SKM-1 treated with dmso at 0.1 percent for 144 hours (cell line): ENCODE results near the gene CST4.
"Not testable (repeated sequence)": the region's sequence is repeated elsewhere in the genome, so short reads cannot be mapped to it uniquely, and the experiment has no call there.

ENCODE experiments used
- DNase-seq: peaks from one replicate; lab custom pipeline; 2025; ENCODE audit not compliant: unreplicated experiment; lab: John Stamatoyannopoulos, UW

The CST4 gene

DNA sequence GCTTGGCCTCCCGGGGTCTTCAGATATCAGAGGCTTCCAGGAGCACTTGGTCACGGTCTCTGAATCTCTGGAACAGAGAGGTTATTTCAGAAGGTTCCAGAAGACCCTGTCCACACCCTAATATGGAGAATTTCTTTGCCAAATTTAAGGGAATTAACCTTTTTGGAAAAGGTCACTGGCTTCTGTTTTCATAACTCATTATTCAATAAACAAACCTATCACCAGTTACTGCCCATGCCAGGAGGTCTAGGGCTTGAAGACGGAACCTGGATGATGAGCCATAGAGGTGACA, 507 bp upstream of the CST4 start:
- no peak for DNase-seq

DNA sequence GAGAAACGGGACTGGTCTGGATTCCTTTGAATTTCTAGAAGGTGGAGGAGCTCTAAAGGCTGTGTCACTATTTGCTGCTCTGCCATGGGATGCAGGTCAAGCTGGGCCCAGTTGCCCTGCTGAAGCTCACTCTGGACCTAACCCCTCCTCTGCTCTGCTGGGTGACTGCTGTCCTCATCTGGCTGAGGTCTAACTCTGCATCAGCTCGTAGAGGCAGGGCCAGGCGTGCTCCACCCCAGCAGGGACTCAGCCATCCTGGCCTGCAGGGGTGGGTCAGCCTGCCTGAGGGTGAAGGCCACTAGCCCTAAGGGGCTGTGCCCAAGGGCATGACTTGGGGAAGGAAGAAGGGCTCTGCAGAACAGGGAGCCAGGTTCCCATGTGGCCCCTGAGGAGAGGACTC, 852 bp downstream of the CST4 start:
- no peak for DNase-seq

DNA sequence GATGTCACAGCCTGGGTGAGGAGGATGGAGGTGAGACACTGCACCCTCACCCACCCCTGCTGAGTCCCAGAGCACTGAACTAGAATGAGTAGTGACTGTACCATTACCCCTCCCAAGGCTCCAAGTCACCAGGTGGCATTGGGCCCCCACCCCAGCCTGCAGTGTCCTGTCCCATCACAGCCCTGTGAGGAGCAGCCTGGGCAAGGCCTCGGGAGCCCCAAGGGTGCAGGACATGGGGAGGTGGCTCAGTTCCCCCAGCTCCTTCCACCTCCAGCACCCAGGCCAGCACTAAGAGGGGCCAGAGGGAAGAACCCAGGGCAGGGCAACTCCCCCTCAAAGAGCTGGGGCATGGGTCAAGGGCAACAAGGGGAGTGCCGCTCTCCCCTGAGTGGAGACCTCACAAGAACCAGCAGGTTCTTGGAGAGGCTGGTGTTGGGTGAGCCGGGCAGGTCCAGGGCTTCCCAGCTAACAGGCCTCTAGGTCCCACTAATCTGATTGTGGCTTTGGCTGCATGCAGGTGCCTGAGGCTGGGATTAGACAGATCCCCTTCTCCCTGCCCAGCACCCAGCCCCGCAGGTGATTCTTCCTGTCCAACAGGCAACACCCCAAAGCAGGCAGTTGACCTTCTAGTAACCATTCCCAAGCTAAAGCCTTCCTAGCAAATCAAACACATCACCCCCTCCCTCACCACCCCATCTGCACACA, 2.6 kb downstream of the CST4 start:
- DNase-seq = no peak

DNA sequence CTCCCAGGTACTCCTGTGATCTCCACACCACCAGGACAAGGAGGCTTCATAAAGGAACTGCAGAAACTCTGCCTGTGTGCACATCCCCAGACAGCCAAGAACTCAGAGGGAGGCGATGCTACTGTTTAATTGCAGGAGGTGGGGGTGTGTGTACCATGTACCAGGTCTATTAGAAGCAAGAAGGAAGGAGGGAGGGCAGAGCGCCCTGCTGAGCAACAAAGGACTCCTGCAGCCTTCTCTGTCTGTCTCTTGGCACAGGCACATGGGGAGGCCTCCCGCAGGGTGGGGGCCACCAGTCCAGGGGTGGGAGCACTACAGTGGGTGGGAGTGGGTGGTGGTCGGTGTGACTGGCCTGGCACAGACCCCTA, 3.3 kb downstream of the CST4 start:
- DNase-seq = not testable (repeated sequence)

DNA sequence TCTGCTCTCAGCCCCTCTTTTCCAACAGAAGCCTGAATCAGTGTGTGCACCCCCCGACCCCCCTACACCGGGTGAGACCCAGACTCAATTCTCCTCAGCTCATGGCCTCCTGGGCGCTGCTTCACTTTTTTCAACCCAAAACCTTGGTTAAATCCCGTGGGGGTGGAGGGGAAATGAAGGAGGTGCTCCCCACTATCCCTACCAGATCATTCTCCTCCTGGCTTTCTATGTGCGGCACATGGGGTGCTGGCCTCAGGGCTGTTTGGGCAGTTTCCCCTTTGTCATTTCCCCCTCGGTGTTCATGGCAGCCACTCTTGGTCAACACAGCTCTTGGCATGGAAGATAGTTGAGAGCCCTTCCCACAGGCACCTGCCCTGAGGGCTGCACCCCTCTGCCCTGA, 4.6 kb downstream of the CST4 start:
- no peak for DNase-seq

DNA sequence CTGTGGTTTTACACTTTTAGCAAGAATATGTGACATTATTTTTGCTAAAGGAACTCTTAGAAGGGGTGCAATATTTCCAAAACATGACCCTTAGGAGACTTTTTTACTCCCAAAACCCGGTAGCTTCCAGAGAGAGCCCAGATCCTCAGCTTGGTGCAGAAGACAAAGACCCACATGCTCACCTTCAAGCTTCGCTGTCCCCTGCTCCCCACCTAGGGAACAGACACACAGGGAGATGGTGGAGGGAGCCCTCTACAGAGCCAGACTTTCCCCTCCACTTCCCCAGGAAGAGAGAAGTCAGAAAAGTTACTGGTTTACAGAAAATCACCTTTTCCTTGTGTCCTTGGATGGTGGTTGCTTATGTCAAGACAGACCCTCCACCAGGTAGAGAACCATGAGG, 5.0 kb downstream of the CST4 start:
- DNase-seq = no peak

DNA sequence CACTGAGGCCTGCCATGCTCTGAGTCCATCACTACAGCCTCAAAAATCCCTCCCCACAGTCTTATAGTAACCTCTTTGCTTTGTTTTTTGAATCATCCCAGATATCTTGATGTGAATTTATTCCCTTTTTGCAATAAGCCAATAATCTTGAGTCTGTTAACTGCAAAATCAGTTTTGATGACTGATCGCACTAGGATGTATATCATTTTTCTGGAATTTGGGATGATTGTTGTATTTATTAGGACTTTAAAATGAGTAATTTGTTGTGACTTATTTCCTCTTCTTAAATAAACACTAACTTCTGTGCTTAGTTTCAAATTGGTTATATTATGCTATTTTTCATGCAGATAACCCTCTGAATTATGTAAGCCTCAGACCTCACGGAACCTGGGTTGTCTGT, 5.6 kb downstream of the CST4 start:
- DNase-seq = no peak

DNA sequence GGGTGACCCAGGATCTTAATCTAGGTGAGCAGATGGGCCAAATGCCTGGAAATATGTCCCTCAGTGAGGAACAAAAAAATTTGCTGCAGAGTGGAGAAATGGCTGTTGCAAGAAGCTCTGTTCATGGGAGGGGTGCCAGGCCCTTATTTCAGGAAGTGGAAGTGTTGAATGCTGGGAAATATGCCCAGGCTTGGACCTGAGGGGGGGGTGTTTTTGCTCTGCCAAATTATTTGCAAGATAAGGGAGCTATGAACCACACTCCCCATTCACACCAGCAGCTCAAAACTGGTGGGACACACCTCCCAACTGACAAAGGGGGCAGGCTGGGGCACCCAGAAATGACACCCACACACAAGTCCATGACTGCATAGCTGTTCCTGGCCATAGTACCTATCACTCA, 8.7 kb downstream of the CST4 start:
- no peak for DNase-seq

DNA sequence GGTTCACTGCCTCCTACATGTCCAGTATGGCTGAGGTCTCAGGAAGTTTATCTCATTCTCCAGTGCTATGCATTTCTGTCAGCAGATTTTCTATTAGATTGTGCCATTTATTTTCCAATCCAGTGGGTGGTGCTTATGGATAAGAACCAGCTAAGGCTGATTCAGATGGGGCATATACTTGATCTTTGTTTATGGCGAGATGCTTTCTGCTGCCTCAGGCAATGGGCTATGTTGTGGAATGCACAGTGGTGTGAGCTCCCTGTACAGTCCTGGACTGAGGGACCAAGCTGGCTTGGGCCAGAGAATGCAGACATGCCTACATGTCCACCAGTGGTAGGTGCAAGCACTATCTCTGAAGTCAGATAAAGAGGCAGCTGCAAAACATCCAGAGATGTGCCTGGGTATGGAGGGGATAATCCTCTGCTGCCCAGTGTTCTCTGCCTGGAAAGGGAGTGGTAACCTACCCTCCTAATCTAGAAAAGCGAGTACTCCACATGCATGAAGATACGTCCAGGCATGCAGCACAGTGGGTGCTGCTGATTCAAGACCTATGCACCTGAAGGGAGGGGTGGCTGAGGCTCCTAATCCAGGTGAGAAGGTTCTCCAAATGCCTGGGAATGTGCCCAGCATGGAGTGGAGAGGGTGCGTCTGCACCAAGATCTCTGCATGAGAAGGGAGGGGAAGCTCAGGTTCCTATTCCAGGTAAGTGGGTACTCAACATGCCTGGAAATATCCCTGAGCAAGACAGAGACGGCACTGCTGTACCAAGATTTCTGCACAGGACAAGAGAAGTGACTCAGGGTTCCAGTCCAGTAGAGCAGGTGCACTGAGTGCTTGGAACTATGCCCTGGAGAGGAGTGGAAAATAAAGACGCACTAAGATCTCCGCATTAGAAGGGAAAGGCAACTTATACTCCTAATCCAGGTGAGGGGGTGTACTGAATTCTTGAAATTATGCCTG, 9.4 kb downstream of the CST4 start:
- DNase-seq = no peak

DNA sequence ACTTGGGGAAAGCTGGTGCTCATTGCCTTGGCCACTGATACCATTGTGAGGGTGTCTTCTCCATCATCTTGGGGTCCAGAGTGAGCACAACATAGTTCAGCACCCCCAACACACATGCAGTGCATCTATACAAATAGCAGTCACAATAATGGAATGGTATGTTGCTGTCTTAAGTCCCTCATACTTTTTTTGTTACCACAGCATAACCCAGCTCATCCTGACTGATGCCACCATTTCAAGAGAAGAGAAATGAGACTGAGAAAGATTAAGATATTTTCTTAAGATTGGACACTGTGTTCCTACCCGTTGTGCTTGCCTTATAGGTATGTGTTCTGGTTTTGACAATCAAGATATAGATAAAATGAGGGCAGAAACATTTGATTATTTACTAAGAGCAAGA, 15.6 kb downstream of the CST4 start:
- DNase-seq = no peak

DNA sequence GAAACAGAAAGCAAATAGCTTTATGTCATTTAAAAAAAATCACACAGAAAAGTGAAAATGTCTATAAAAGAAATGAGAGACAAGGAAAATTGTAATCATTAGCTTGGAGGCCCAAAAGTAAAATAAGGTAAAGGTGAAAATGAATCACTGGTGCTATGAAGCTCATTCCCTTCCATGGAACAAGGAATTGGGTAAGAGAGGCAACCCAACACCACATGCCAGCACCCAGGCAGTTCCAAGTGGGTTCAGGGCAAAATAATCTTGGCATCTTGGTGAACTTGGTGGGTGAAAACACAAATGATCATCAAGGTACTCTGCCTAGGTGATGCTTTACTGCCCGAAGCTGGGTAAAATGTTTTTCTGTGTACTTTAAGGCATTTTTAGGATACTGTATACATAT, 16.7 kb downstream of the CST4 start:
- DNase-seq = no peak

DNA sequence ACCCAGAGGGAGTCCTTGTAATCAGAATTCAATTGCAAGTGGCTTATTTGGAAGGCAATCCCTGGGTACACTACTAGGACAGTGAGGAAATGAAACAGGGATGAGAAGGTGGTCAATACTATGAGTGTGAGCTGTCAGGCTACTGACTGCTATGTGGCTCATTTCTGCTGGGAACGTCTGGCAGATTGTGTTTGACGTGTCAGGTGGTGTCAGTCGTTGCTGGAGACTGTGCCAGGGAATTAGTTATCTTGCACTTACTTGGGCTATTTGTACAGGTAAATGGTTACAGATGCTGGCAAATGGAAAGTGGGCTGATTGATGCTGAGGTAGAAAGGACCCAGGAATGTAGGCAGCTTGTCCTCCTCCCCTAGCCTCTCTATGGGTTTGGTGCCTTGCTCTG, 17.4 kb downstream of the CST4 start:
- no peak for DNase-seq

DNA sequence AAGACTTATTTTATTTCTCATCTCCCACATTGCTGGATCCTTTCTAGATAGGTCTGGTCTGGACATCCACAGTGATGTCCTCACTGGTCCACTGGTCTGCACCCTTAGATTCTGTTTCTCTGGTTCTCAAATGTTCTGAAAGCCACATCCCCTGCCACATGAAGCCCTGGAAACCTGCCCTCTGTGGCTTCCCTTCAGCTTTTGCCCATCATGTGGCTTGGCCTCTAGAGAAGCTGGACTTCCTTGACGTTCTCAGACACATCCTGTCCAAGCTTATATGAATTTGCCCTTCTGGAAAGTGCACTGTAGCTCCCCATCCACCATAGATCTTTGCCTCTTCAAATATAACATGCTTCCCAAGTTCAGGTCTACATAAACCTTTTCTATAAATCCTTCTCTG, 18.5 kb downstream of the CST4 start:
- DNase-seq = no peak

DNA sequence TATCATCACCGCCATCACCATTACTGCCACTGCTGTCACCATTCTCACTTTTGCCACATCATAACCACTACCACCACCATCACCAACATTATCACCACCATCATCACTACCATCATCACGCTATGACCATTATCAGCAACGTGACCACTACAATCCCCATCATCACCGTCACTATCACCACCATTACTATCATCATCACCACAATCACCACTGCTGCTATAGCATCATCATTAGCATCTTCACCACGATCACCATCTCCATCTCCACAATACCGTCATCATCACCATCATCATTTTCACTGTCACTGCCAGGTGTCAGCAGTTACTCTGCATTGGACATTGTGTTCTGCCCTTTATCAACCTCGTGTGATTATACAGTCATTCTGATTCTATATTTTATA, 19.0 kb downstream of the CST4 start:
- DNase-seq = no peak

DNA sequence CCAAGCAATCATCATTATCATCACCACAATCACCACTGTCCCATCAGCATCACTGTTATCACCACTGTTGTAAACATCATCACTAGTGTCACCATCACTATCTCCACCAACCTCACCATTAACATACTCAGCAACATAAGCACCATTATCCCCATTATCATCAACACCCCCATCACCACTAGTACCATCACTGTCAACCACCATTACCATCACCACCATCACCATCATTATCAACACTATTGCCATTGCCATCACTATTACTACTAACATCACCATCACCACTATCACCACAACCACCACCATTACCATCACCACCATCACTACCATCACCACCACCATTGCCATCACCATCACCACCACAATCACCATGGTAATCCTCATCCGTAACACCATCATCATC, 19.5 kb downstream of the CST4 start:
- DNase-seq = no peak

DNA sequence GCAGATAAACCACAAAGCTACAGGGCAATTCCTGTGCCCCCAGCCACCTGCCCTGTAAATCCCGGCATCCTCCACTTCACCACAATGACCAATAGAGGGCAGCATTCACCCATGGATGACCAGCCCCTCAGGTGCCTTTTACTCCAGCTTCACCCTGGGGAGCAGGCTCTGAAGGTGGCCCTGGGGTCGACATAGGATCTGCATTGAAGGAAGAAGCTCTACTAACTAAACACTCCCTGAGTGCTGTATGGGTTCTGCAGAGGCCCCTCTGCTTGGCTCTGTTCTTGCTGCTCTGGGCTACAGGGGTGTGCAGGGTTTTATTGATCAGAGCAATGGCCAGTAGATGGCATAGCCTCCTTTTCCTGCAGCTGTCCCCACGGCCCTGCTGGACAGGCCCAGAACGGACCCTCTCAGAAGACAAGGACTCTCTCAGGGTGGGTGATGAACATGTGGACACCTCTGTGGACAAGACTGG, 20.3 kb downstream of the CST4 start:
- peak; percentile 47 for DNase-seq

DNA sequence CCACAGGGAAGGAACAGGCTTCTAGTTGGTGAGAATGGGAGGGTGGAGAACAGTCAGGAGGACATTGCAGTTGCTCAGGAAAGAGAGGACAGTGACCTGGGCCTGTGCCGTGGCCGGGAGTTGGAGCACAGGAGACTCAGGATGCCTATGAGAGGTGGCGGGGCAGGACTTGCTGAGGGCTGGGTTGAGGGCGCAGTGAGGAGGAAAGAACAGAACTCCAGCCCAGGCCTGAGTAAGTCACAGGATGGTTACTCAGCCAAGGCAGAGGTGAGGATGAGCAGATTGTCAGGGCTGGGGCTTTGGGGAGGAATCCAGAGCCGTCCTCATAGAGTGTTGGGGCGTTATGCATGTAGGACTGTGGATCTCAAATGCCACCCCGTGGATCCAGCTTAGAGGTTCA, 21.2 kb downstream of the CST4 start:
- no peak for DNase-seq

DNA sequence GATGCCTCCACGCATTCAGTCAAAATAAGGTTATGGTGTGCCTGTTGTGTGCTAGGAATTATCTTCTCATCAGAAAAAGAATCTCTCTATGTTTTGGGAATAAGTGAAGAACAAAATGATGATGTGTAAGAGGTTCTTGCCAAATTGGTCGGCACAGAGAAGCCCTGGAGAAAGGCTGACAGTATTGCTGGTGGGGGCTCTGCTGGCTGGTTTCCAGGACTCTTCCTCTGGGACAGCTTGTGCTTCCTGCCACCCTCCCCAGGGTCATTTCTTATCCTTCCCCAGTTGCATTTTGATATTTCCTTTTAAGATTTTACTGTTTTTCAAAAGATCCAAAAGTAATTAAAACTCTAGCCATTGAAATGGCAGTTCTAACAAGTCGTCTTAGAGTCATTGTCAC, 22.1 kb downstream of the CST4 start:
- no peak for DNase-seq

DNA sequence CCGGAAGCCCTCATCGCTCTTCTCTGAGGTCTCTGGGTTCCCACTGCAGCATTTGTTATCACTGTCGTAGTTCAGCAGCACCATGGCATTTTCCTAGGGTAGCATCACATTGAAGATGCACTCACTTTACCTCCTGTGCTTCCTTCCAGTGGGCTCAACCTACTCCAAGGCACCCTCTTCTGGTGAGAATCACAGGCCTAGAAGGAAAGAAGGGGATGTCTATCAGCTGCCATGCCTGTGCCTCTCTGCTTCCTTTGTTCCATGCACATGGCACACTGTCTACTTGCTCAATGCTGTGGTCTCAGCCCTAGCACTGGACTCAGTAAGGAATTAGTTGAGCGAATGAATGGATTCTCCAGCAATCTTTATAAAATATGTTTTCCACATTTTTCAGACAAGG, 22.6 kb downstream of the CST4 start:
- DNase-seq = no peak

DNA sequence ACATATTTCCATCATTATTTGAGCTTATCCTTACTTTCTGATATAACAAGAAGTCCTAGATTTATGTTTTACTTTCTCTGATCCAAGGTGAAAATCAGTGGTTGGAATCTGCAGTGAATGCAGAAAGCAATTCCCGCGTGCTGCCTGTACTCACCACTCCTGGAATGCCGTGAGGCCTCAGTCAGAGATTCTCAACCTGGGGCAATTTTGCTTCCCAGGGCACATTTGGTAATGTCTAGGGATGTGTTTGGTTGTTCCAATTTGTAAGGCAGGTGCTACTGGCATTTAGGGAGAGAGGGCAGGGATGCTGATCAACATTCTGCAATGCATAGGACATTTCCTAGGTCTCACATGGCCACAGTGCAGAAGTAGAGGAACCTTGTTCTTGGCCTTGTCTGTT, 23.9 kb downstream of the CST4 start:
- no peak for DNase-seq

DNA sequence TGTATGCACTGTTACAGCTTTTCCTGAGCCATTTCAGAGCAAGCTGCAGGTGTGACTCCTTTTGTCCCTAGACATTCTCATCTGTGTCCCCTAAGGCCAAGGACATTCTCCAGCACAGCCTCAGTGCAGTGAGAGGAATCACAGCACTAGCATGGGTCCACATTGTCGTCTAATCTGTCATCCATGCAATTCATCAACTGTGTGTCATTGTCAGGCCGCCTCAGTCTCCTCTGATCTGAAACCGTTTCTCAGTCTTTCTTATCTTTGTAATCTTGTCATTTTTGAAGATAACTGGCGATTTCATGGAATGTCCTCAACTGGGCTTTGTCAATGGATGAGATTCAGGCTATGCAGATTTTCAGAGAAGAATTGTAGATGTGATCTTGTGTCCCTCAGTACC, 24.8 kb downstream of the CST4 start:
- DNase-seq = not testable (repeated sequence)

DNA sequence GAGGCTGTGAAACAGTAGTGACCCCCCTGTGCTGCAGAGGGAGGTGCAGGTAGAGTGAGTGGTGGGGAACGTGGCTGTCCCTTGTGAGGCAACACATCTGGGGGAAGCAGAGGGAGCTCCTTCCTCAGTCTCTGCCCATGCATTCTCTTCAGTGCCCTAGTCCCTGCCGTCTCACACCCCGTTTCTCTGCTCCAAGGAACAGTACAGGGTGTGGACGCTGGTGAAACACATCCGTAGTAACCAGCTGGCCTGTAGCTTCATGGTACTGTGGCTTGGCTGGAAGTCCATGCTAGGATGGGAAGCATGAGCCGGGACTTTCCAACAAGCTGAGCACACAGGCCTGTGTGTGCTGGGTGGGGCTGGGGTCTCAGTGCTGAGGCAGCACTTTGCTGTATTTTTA, 25.7 kb downstream of the CST4 start:
- DNase-seq = no peak
